OCI-LY1 (cell line): Measurements from ENCODE around the gene LMF2.

Source experiments
- CTCF ChIP-seq: fragments of 200-600 bp; sonication (generic), shearing (Covaris generic); IDR thresholded peaks from 2 replicates; pipeline ENCODE4 v1.5.1; 2017; ENCODE audit warnings: mild to moderate bottlenecking, antibody characterized with exemption, low read length, moderate library complexity, mixed read lengths
- EZH2 ChIP-seq: fragments of 200-600 bp; sonication (generic), shearing (Covaris generic); IDR thresholded peaks from 2 replicates; pipeline ENCODE4 v1.8.0; 2017; ENCODE audit warnings: borderline replicate concordance, mixed run types, mild to moderate bottlenecking, antibody characterized with exemption, low read length, moderate library complexity, mixed read lengths

GRCh38 chr22:50473855-50474671 lies 33.4 kb downstream of the LMF2 start:
- TF ChIP-seq CTCF (no peak), EZH2 (no peak)
